Uterus (tissue), 4 donors: ENCODE results near the gene GNG12. TPM values are rescaled to one million over a fixed set of nuclear protein-coding genes. Genes with fewer than 3 reads are reported as not detected.
A peak's percentile ranks its signal among the peaks of the same experiment; 100 is the strongest.

ENCODE experiments used
- DNase-seq, 2 donors: peaks; one replicate each; pipeline ENCODE4 v3.0.0-alpha.2; 2019 to 2020
- H3K27ac ChIP-seq, 2 donors: fragments of 200-600 bp; sonication (generic); 1 replicate in 1 of 2; 2 replicates in 1 of 2; pipeline ENCODE4 v1.5.1; 2016 to 2018
- H3K27me3 ChIP-seq, 2 donors: fragments of 200-600 bp; sonication (generic); one replicate each; pipeline ENCODE4 v1.5.1; 2018 to 2019; ENCODE audit warnings: control low read depth in 1 of 2
- H3K36me3 ChIP-seq, 2 donors: fragments of 200-600 bp; sonication (generic); one replicate each; pipeline ENCODE4 v1.5.1; 2019; ENCODE audit warnings: control low read depth in 1 of 2
- H3K4me1 ChIP-seq, 2 donors: fragments of 200-600 bp; sonication (generic); one replicate each; pipeline ENCODE4 v1.5.1; 2018 to 2019; ENCODE audit warnings: control low read depth in 1 of 2
- H3K4me3 ChIP-seq, 2 donors: fragments of 200-600 bp; sonication (generic); 1 replicate in 1 of 2; 2 replicates in 1 of 2; pipeline ENCODE4 v1.5.1; 2018 to 2019; ENCODE audit warnings: mild to moderate bottlenecking in 1 of 2
- H3K9me3 ChIP-seq, 2 donors: fragments of 200-600 bp; sonication (generic); one replicate each; pipeline ENCODE4 v1.5.1; 2019; ENCODE audit warnings: control low read depth in 1 of 2
- CTCF ChIP-seq, 4 experiments: fragments of 200-600 bp in 2 of 4; fragments of 450-650 bp in 2 of 4; sonication (generic) in 2 of 4; IDR thresholded peaks; one replicate each; pipeline ENCODE4 v1.5.1; 2016 to 2019; ENCODE audit warnings: antibody characterized with exemption in 4 of 4, mild to moderate bottlenecking in 2 of 4, moderate library complexity in 1 of 4
- POLR2A ChIP-seq, 2 donors: fragments of 450-650 bp; IDR thresholded peaks; one replicate each; pipeline ENCODE4 v1.6.1; 2016; ENCODE audit warnings: antibody characterized with exemption in 2 of 2, mild to moderate bottlenecking in 1 of 2, moderate library complexity in 1 of 2
- intact Hi-C: fragments of 100-400 bp; cut with DNase I; formaldehyde crosslinking; loops from one replicate; pipeline ENCODE4 v1.15.1; 2023; ENCODE audit warnings: low total_unique reads
- total RNA-seq, 4 donors: library from RNA; depleted of rRNA in 3 of 4; stranded (reverse); fragments of >200 nt in 3 of 4; gene quantifications; one replicate each; pipeline versions ENCODE4 v1.1.0 to v1.2.4, GENCODE V29; 2014 to 2023
- donor health status: DM: yes; HTN: yes; CAD: no.

GNG12 gene
- total RNA-seq, 4 donors from 2014 or later: 45.3 to 179 (median 120) TPM

GRCh38 chr1:67711855-67712212, 121.4 kb downstream of the GNG12 start:
- Histone ChIP-seq H3K4me3 (no peak overlapping the region), H3K27ac (peak overlapping the region in 1 of 2 donors; percentile 35), H3K9me3 (no peaks in the 10 kb centered on the region), H3K36me3 (no peaks in the 10 kb centered on the region), H3K4me1 (peaks cover 4 to 8% of the 10 kb centered on the region in 2 donors), H3K27me3 (no peaks in the 10 kb centered on the region)
- intact Hi-C loops: no loop called here
- DNase-seq: no peak
- TF ChIP-seq CTCF (IDR thresholded peaks at IDR 0.05) (no peak), POLR2A (IDR thresholded peaks at IDR 0.05) (no peak)

- no peaks in the 10 kb centered on the region for H3K36me3 ChIP-seq
- H3K9me3 ChIP-seq: no peaks in the 10 kb centered on the region
- DNase-seq: no peak
- intact Hi-C loops: no loop called here
- H3K27me3 ChIP-seq: no peaks in the 10 kb centered on the region
- H3K4me3 ChIP-seq: no peak overlapping the region
- peak overlapping the region in 1 of 2 donors; percentile 35 for H3K27ac ChIP-seq
- peaks cover 4 to 8% of the 10 kb centered on the region in 2 donors for H3K4me1 ChIP-seq
- TF ChIP-seq POLR2A (IDR thresholded peaks at IDR 0.05) (no peak), CTCF (IDR thresholded peaks at IDR 0.05) (no peak)
These were observed 122.0 kb downstream of the GNG12 start for GRCh38 chr1:67711158-67711854.

GRCh38 chr1:67710417-67710816, 122.8 kb downstream of the GNG12 start:
- Histone ChIP-seq H3K4me1 (peaks cover 4 to 8% of the 10 kb centered on the region in 2 donors), H3K27ac (peak overlapping the region; percentile 27 to 35)
- intact Hi-C loops: no loop called here

GRCh38 chr1:67708606-67709005, 124.7 kb downstream of the GNG12 start:
- no peak for DNase-seq
- no peaks in the 10 kb centered on the region for H3K36me3 ChIP-seq
- intact Hi-C loops: no loop called here
- no peaks in the 10 kb centered on the region for H3K9me3 ChIP-seq
- H3K27ac ChIP-seq: peak overlapping the region; percentile 63 to 84
- no peak overlapping the region for H3K4me3 ChIP-seq
- no peak for TF ChIP-seq POLR2A (IDR thresholded peaks at IDR 0.05)
- TF ChIP-seq CTCF (IDR thresholded peaks at IDR 0.05): no peak
- peaks cover 4 to 8% of the 10 kb centered on the region in 2 donors for H3K4me1 ChIP-seq
- no peaks in the 10 kb centered on the region for H3K27me3 ChIP-seq

More at GRCh38 chr1:67710417-67710816, 122.8 kb downstream of the GNG12 start:
- no peaks in the 10 kb centered on the region for H3K27me3 ChIP-seq
- no peak for DNase-seq
- no peak overlapping the region for H3K4me3 ChIP-seq
- no peaks in the 10 kb centered on the region for H3K9me3 ChIP-seq
- H3K36me3 ChIP-seq: no peaks in the 10 kb centered on the region
- TF ChIP-seq CTCF (IDR thresholded peaks at IDR 0.05) (no peak), POLR2A (IDR thresholded peaks at IDR 0.05) (no peak)

GRCh38 chr1:67705735-67706453, 127.4 kb downstream of the GNG12 start:
- no peaks in the 10 kb centered on the region for H3K9me3 ChIP-seq
- H3K27ac ChIP-seq: peak overlapping the region; percentile 63 to 84
- H3K36me3 ChIP-seq: no peaks in the 10 kb centered on the region
- TF ChIP-seq CTCF (IDR thresholded peaks at IDR 0.05) (no peak), POLR2A (IDR thresholded peaks at IDR 0.05) (no peak)
- H3K27me3 ChIP-seq: no peaks in the 10 kb centered on the region
- DNase-seq: peak; percentile 58 to 64
- peaks cover 4% of the 10 kb centered on the region in 2 donors for H3K4me1 ChIP-seq
- intact Hi-C loops: no loop called here
- no peak overlapping the region for H3K4me3 ChIP-seq
